Measurements from ENCODE around the gene CCND3. TPM values are rescaled to one million over a fixed set of nuclear protein-coding genes. Genes with fewer than 3 reads are reported as not detected.

Gene CCND3
- 150 and 159 TPM in 2 replicates for total RNA-seq (2014; rRNA removed; shearing (Covaris generic))

DNA sequence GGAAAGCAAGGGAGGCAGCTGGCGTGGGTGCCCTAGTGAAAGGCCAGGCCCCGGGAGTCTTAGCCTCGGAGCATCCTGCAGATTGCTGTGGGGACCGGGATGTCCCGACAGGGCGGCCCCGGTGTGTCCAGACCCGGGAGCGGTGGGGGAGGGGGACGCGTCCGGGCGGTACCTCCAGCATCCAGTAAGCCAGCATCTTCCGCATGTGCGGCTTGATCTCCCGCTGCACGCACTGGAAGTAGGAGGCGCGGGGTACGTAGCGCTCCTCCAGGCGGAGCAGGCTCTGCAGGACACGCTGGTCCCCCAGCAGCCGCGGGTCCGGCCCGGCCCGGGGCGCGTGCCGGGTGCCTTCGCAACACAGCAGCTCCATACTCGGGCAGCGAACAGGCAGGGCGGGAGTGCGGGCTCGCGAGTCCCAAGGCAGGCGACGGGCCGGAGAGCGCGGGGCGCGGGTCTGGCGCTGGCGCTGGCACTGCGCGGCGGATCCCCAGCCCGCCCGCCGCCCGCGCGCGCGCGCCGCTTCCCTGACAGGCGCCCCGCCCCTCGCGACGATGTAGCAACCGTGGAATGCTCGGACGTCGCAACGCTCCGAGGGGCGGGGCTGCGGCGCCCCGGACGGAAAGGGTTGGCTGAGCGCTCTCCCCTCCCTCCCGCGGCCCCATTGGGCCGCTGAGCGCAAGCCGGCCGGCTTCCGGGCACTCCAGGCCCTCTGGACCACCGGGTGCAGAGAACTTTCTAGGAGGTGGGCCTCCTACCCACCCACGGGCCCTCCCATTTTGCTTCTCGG, at the start of gene CCND3:
CCND3 (minus strand) TSS at position 529 of the 787 bp plus-strand sequence; CDS start at position 370, 159 bp downstream.
- Histone ChIP-seq H3K4me3 (peak within 1 kb of the TSS; percentile 88), H3K36me3 (peaks cover 14% of the 10 kb centered on the region), H3K27me3 (no peaks in the 10 kb centered on the region), H3K4me1 (peaks cover 27% of the 10 kb centered on the region), H3K27ac (peak within 1 kb of the TSS; percentile 56), H3K9me3 (replicated peaks) (no peaks in the 10 kb centered on the region)
- peak; percentile 94 to 95 for DNase-seq

DNA sequence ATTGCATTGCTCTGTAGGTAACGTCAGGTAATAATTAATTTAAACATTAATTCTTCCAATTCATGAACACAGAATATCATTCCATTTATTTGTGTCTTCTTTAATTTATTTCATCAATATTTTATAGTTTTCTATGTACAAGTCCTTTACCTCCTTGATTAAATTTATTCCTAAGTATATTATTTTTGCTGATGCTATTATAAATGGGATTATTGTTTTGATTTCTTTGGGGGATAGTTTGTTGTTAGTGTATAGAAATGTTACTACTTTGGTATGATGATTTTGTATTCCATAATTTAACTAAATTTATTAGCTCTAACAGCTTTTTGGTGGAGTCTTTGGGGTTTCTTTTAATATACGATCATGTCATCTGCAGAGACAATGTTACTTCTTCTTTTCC, 44.7 kb upstream of the CCND3 start:
- Histone ChIP-seq H3K9me3 (replicated peaks) (no peaks in the 10 kb centered on the region), H3K27me3 (no peaks in the 10 kb centered on the region), H3K4me1 (no peaks in the 10 kb centered on the region), H3K36me3 (no peaks in the 10 kb centered on the region), H3K27ac (no peak overlapping the region), H3K4me3 (no peak overlapping the region)
- no peak for DNase-seq

DNA sequence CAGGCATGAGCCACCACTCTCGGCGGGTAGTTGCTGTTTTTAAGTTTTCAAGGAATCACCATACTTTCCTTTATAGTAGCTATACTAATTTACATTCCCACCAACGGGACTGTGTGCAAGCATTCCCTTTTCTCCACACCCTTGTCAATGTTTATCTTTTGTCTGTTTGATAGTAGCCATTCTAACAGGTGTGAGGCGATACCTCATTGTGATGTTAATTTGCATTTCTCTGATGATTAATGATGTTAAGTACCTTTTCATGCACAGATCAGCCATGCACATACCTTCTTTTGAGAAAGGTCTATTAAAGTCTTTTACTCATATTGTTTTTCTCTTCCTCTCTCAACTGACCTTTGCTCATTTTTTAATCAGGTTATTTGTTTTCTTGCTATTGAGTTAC, 43.0 kb upstream of the CCND3 start:
- no peak overlapping the region for H3K4me3 ChIP-seq
- no peak for DNase-seq
- H3K36me3 ChIP-seq: no peaks in the 10 kb centered on the region
- H3K4me1 ChIP-seq: no peaks in the 10 kb centered on the region
- no peaks in the 10 kb centered on the region for H3K27me3 ChIP-seq
- no peaks in the 10 kb centered on the region for H3K9me3 ChIP-seq (replicated peaks)
- no peak overlapping the region for H3K27ac ChIP-seq

DNA sequence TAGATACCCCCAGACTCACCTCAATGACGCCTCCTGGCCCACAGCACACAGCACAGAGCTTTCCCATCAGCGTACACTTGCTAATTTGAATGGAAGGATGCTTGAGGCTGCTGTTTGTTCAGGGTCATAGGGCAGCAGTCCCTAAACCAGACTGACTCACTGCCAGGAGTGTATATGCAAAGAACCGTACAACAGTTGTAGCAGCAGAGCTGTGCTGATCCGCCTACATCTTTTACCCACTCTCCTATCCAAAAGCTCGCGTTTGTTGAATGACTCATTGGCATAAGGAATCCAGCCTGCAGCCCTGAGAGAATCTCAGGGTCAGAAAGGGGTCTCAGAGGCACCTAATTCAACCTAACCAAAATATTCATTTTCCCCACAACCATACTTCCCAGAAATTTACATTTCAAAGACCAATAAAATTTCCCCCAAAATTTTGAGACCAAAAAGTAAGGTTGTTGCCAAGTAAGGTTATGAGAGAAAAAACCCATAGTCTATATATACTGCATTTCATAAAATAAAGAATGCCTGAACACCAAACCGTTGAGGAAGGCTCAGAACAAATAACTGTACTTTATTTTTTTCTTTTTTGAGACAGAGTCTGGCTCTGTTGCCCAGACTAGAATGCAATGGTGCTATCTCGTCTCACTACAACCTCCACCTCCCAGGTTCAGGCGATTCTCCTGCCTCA, 35.3 kb upstream of the CCND3 start:
- no peak overlapping the region for H3K27ac ChIP-seq

DNA sequence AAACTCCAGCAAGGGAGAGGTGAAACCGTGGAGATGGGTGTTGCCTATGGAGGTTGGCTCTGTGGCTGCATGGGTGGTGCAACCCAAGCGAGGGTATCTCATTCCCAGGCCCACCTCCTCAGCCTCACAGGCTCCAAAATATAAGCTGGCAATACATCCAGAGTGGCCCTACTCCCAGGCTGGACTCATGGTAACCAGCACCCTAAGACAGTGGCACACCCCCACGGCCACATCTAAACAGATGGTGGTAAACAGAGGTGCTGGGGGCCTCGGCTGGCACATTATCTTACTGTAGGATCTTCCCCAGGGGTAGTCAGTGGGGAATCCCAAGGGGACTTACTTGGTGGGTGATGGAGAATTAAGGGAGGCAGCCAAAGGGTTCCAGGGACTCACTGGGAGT, 33.7 kb upstream of the CCND3 start:
- Histone ChIP-seq H3K4me1 (peaks cover 3% of the 10 kb centered on the region; the same call in 1 of the 2 replicates), H3K27ac (no peak overlapping the region), H3K36me3 (no peaks in the 10 kb centered on the region), H3K27me3 (no peaks in the 10 kb centered on the region), H3K9me3 (replicated peaks) (no peaks in the 10 kb centered on the region), H3K4me3 (no peak overlapping the region)
- DNase-seq: no peak

More for the DNA sequence above, 35.3 kb upstream of the CCND3 start:
- no peaks in the 10 kb centered on the region for H3K27me3 ChIP-seq
- H3K4me3 ChIP-seq: no peak overlapping the region
- H3K4me1 ChIP-seq: no peaks in the 10 kb centered on the region
- H3K36me3 ChIP-seq: no peaks in the 10 kb centered on the region
- H3K9me3 ChIP-seq (replicated peaks): no peaks in the 10 kb centered on the region
- DNase-seq: no peak

DNA sequence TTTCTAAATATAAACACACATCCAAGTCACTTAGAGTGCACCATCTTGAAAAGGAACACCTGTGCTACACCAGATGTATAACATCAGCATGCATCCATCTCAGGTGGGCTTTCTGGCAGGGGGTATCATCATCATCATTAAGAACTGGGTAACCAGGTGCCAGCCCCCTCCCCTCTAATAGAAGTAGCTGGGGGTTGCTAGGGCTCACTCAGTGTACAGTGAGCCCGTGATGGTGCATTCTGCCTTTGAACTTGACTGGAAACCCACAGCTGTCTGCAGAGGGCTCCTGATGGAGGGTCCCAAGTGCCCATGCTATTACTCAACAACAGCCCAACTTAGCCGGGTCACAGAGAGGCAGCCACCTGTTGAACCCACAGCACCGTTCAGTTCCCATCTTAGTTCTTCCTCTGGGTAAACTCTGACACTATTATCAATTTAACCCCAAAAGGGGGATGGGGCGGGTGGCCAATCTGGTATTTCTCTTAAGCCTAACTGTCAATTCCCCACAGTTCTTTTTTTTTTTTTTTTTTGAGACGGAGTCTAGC, 32.7 kb upstream of the CCND3 start:
- Histone ChIP-seq H3K4me3 (no peak overlapping the region), H3K27ac (no peak overlapping the region), H3K27me3 (no peaks in the 10 kb centered on the region), H3K36me3 (no peaks in the 10 kb centered on the region), H3K9me3 (replicated peaks) (no peaks in the 10 kb centered on the region), H3K4me1 (peaks cover 4% of the 10 kb centered on the region; the same call in 1 of the 2 replicates)
- no peak for DNase-seq

DNA sequence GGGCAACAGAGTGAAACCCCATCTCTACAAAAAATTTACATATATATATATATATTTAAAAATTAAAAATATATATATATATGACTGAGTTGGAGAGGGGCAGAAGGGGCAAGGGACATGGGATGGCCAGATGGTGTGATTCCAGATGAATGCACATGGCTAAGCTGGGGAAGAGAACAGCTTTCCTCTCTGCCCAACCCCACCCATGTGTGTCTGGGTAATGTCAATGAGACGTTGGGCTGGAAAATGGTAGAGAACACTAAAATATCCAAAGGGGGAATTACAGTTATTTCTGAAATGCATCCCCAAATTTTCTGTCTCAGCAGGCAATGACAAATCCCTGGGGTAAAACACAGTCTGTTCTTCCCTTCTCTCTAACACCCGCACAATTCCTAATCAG, 31.2 kb upstream of the CCND3 start:
- Histone ChIP-seq H3K27ac (no peak overlapping the region), H3K4me1 (peaks cover 4% of the 10 kb centered on the region), H3K36me3 (no peaks in the 10 kb centered on the region), H3K27me3 (no peaks in the 10 kb centered on the region), H3K4me3 (no peak overlapping the region), H3K9me3 (replicated peaks) (no peaks in the 10 kb centered on the region)
- no peak for DNase-seq

DNA sequence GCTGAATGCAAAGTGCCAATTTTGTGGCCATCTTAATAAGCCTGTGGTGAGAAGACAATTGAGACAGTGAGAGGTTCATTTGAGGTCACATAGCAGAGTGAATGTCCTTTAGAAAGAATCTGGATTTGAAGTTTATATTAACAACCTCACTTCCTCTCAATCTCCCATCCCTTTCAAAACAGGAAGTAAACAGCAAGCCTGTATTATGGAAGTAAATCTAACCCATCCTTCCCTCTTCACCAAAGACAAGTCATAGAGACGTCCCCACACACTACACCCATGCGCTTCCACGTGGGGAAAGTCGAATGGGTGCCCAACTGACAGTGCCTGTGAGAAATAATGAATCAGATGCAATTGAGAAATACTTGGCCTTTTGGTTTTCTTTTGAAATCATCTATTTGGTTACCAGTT, 28.8 kb upstream of the CCND3 start:
- Histone ChIP-seq H3K4me1 (peaks cover 19% of the 10 kb centered on the region), H3K4me3 (no peak overlapping the region), H3K27ac (no peak overlapping the region), H3K9me3 (replicated peaks) (no peaks in the 10 kb centered on the region), H3K36me3 (no peaks in the 10 kb centered on the region), H3K27me3 (no peaks in the 10 kb centered on the region)
- no peak for DNase-seq

DNA sequence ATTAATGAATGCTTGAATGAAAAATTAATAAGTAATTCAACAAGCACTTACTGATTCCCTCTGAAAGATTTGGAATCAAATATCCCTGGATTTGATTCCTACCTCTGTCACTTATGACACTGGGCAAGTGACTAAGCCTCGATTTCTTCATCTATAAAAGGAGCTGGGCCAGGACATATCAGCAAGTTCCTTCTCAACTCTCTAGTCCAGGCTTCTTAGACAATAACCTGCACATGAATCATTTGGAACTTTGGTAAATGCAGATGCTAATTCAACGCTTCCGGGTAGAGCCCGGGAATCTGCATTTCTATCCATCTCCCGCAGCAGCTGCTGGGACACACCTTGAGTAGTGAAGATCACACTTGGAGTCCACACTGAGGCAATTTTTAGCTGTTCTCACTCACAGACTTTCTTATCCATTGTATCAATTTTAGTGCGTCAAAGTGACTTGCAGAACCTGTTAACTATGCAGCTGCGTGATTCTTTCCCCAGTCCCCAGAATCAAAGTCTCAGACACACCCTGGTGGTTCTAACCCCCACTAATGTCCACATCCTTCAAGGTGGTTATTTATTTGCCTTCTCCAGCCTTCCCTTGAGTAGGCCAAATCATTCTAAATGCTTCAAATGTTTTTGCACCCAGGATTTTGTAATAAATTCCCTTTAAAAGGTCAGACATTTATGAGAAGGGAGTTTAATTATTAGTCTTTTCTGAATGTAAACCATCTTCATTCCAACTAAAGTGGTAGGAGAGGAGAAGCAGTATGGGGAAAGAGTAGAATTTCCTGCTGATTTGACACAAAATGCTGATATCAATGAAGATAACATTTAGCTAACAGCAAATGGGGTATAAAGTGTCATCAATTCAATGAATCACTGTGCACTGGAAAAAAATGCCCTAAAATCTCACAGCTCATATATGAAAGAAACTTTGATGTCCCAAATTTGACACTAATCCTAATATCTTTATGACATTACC, 26.0 kb upstream of the CCND3 start:
- H3K4me3 ChIP-seq: no peak overlapping the region
- no peak for DNase-seq
- no peaks in the 10 kb centered on the region for H3K9me3 ChIP-seq (replicated peaks)
- H3K4me1 ChIP-seq: peaks cover 19% of the 10 kb centered on the region
- H3K27ac ChIP-seq: peak overlapping the region; percentile 37
- no peaks in the 10 kb centered on the region for H3K36me3 ChIP-seq
- no peaks in the 10 kb centered on the region for H3K27me3 ChIP-seq

DNA sequence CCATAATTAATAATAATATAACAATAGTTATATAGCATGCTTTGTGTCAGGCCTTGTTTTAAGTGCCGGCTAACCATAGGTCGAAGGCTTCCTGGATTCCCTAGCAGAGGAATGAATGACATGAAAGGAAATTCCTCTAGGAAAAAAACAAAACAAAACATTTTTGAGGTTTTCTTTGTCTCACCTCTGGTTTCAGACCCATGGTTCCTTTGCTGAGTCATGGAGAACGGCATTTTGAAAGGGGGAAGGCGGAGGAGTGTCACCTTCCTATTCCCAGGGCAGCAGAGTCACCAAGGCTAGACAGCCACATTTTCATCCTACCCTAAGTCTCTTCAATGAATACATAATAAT, 25.3 kb upstream of the CCND3 start:
- no peak overlapping the region for H3K4me3 ChIP-seq
- no peaks in the 10 kb centered on the region for H3K36me3 ChIP-seq
- H3K27ac ChIP-seq: peak overlapping the region; percentile 37
- no peaks in the 10 kb centered on the region for H3K9me3 ChIP-seq (replicated peaks)
- DNase-seq: peak; percentile 22 to 26
- H3K27me3 ChIP-seq: no peaks in the 10 kb centered on the region
- peaks cover 19% of the 10 kb centered on the region for H3K4me1 ChIP-seq

DNA sequence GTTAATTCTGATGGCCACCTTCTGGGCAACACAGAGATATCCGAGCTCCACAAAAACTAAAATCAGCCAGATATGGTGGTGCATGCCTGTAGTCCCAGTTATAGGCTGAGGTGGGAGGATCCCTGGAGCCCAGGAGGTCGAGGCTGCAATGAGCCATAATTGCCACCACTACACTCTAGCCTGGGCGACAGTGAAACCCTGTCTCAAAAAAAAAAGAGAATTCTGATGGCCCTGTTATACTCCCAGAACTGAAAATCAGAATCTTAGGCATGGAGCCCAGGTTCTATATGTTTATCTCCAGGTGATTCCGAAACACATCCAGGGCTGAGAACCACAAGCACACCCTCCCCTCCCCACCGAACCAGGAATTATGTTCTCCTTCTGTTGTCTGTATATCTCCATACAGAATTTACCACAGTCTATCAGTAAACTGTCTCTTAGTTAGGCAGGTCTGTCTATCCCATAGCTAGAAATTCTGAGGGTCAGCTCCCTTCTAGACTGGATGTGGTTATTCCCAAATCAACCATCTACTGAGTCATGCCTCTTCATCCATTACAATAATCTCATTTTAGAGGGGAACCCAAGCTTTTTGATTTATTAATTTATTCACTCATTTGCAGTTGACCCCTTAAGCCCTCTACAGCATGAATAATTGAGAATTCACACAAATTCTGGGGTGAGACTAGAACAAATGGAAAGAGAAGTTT, 24.8 kb upstream of the CCND3 start:
- H3K4me1 ChIP-seq: peaks cover 19% of the 10 kb centered on the region
- no peak overlapping the region for H3K4me3 ChIP-seq
- H3K36me3 ChIP-seq: no peaks in the 10 kb centered on the region
- no peaks in the 10 kb centered on the region for H3K27me3 ChIP-seq
- DNase-seq: no peak
- no peaks in the 10 kb centered on the region for H3K9me3 ChIP-seq (replicated peaks)
- peak overlapping the region; percentile 37 for H3K27ac ChIP-seq

DNA sequence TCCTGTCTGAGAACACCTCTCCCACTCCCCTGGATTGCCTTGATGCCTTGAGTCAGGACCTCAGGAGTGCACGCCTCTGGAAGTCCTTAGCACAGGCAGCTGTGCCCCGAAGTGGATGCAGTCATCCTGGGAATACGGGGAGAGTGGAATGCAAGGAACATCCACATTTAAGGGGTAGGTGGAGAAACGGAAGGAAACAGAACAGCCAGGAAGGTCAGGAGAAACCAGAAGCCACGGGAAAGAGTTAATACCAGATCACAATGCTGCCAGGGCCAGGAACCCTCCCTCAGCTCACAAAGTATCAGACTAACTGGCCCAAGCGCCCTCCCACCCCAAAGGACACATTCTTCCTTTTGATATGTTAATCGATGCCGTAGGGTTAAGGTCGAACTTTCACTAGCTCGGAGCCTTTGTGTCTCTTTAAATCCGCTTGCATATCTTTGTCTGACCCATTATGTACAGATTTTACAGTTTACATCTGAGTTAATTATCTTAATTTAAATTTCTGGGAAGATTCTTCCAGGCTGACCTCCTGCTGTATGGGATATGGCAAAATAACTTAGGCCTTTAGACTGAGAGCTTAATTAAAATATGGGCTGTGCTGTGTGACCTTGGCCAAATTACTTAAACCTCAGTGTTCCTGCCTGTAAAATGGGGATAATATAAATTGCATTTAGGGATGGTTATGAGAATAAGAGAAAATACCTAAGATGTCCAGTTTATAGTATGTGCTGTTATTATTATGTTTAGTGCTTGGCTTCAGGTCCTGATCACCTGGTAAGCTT, 24.0 kb upstream of the CCND3 start:
- no peaks in the 10 kb centered on the region for H3K9me3 ChIP-seq (replicated peaks)
- H3K4me3 ChIP-seq: no peak overlapping the region
- peaks cover 19% of the 10 kb centered on the region for H3K4me1 ChIP-seq
- H3K27me3 ChIP-seq: no peaks in the 10 kb centered on the region
- DNase-seq: no peak
- no peak overlapping the region for H3K27ac ChIP-seq
- H3K36me3 ChIP-seq: no peaks in the 10 kb centered on the region

DNA sequence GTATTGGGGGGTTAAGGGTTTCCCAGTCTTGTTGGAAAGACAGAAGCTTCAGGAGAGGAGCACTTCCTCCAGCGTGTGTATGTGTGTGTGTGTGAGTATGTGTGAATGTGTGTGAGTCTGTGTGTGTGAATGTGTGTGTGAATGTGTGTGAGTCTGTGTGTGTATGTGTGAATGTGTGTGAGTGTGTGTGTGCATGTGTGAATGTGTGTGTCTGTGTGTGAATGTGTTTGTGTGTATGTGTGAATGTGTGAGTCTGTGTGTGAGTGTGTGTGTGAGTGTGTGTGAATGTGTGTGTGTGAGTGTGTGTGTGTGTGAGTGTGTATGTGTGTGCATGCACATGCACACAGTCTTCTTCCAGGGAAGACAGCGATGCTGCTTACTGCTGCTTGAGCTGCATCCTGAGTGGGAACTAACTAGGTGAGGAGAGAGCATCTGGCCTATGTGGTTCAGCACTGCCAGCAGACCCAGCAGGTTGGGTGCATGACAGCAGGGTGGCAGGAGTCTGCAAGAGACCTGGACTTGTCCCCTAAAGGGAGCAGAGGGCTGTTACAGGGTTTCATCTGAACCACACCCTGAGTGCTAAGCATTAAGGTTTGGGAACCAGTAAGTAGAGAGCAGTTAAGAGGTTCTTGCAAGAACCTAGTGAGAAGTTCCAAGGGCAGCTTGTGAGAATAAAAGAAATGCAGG, 22.7 kb upstream of the CCND3 start:
- H3K36me3 ChIP-seq: no peaks in the 10 kb centered on the region
- H3K4me1 ChIP-seq: peaks cover 15% of the 10 kb centered on the region
- no peaks in the 10 kb centered on the region for H3K27me3 ChIP-seq
- H3K27ac ChIP-seq: no peak overlapping the region
- DNase-seq: no peak
- no peaks in the 10 kb centered on the region for H3K9me3 ChIP-seq (replicated peaks)
- H3K4me3 ChIP-seq: no peak overlapping the region
